AG10803 (cell line): Measurements from ENCODE around the gene KCNS3.
A peak's percentile ranks its signal among the peaks of the same experiment; 100 is the strongest.

Experiments used
- DNase-seq: peaks from one replicate; pipeline ENCODE4 v3.0.0; 2010; ENCODE audit warnings: low read depth
- H3K4me3 ChIP-seq: 2 replicates; pipeline ENCODE4 v1.5.1; 2011; ENCODE audit warnings: mild to moderate bottlenecking, low read length, control low read depth
- TF ChIP-seq, protein P1 (sequence below): conservative IDR thresholded peaks from 2 replicates; pipeline ENCODE4 v1.5.1; 2011; ENCODE audit warnings: mild to moderate bottlenecking, low read length, control low read depth, inconsistent platforms

Gene KCNS3, protein sequence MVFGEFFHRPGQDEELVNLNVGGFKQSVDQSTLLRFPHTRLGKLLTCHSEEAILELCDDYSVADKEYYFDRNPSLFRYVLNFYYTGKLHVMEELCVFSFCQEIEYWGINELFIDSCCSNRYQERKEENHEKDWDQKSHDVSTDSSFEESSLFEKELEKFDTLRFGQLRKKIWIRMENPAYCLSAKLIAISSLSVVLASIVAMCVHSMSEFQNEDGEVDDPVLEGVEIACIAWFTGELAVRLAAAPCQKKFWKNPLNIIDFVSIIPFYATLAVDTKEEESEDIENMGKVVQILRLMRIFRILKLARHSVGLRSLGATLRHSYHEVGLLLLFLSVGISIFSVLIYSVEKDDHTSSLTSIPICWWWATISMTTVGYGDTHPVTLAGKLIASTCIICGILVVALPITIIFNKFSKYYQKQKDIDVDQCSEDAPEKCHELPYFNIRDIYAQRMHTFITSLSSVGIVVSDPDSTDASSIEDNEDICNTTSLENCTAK

DNA sequence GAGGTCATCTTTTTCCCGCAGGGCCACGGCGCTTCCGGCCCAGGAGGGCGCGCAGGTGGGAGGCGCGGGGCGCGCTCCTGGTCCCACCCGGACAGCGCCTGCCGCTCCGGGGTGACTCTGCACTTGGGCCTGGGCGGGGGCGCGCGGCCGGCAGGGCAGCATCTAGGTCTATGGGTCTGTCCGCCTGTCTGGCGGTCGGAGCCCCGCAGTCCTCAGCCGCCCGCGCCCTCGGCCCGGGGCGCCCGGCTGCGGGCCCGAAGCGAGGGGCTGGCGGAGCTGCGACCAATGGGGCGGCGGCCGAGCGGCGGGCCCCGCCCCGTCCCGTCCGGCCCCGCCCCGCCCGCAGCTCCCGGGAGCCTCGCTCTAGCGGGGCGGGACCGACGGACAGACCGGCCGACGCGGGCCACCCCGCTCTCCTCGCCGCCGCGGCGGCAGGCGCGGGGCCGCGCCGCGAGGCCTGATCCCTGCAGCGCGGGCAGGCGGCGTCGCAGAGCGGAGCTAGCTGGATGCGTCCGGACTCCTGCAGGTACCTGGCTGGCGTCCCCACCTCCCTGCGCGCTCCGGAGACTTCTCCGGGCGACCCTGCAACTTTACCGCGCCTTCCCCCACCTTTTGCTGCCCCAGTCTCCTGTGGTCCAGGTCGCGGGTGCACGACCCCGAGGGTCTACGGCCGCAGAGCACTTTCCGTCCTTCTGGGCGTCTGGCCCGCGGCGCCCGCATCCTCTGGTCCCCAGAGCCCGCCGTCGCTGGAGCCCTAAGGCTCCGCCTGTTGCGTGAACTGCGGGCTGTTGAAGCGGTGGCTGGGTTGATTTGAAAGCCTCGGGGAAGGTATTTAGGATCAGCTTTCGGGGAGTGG is at the start of gene KCNS3:
TSS of gene KCNS3 (plus strand) at position 387 of the 856 bp plus-strand sequence. CDS start 52,342 bp downstream, outside the sequence.
- TF ChIP-seq, protein P1, sequence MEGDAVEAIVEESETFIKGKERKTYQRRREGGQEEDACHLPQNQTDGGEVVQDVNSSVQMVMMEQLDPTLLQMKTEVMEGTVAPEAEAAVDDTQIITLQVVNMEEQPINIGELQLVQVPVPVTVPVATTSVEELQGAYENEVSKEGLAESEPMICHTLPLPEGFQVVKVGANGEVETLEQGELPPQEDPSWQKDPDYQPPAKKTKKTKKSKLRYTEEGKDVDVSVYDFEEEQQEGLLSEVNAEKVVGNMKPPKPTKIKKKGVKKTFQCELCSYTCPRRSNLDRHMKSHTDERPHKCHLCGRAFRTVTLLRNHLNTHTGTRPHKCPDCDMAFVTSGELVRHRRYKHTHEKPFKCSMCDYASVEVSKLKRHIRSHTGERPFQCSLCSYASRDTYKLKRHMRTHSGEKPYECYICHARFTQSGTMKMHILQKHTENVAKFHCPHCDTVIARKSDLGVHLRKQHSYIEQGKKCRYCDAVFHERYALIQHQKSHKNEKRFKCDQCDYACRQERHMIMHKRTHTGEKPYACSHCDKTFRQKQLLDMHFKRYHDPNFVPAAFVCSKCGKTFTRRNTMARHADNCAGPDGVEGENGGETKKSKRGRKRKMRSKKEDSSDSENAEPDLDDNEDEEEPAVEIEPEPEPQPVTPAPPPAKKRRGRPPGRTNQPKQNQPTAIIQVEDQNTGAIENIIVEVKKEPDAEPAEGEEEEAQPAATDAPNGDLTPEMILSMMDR = no peak
- DNase-seq = peak; percentile 23
- peak within 1 kb of the TSS; percentile 75 for H3K4me3 ChIP-seq

DNA sequence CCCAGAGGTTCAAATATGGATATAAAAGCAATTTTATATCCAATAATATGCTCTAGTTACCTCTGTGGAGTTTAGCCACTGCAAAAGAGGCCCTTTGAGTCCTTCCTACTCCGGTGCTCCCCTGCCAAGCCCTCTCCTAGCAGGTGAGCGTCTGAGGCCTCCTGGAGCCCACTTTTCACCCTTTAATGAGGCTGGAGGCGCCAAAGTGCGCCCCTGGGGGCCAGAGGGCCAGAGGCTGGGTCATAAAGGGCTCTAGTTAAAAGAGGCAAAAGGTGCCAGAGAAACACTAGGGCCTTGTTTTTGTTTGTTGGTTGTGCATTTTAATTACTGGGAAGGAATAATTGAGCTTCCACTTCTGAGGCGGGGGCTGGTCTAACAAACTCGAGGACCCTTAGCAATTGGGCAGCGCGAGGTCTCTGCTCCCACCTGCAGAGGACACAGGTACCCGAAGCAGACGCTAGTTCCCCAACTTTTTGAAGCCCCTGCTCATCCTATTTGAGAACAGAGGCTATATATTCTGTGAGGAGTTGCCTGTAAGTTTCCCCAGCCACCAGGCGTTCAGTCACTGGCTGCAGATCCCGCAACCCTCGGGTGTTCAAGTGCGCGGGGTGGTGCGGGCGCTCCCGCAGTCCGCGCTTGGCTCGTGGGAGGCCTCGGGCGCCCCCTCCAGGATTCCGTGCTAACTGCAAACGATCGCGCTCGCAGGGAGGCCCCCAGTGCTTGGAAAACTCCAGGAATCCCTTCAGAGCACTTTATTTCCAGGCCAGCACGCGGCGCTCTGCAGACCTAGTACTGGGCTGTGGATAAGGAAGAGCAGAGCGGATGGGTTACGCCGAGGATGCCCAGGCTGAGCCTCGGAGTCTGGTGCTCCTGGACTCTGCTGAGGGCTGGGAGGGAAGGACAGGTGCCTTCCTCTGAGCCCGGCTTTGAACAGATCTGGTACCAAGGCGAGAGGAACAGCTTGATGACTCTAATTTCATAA is 48.1 kb upstream of the KCNS3 start:
- TF ChIP-seq, protein P1 = peak; percentile 77
- peak; percentile 66 for DNase-seq
- peak overlapping the region; percentile 40 for H3K4me3 ChIP-seq

DNA sequence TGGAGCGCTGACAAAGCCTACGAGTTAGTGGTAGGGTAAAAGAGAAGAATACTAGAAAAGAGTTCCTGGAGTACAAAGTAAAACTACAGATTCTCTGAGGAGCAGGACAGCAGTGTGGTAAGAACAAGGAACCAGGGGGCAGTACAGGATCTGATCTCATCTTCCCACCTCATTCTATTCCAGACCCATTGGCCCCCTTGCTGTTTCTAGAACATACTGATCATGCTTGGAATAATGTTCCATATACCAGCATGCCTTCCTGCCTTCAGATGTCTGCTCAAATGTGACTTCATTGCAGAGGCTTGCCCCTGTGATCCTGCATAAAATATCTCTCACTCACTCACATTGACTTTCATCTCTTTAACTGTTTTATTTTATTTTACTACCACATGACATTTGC is 43.0 kb upstream of the KCNS3 start:
- DNase-seq = no peak
- H3K4me3 ChIP-seq = no peak overlapping the region
- TF ChIP-seq, protein P1 = no peak

DNA sequence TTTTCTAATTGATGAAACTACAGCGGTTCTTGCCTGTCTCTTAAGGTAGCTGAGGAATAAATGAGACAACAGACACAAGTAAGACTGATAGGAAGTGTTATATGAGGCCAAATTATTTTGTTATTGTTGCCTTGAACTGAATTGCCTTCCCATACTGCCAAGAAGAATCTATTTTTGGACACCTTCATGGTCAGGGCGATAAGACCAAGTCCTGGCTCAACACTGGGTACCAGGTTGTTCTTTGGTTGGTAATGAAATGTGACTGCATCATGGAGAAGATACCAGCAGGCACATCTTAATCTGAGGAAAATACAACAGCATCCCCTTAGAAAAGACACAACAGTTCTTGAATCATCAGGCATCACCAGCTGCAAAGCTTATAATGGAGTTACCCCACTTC is 38.5 kb upstream of the KCNS3 start:
- DNase-seq = no peak
- TF ChIP-seq, protein P1 = no peak
- no peak overlapping the region for H3K4me3 ChIP-seq

DNA sequence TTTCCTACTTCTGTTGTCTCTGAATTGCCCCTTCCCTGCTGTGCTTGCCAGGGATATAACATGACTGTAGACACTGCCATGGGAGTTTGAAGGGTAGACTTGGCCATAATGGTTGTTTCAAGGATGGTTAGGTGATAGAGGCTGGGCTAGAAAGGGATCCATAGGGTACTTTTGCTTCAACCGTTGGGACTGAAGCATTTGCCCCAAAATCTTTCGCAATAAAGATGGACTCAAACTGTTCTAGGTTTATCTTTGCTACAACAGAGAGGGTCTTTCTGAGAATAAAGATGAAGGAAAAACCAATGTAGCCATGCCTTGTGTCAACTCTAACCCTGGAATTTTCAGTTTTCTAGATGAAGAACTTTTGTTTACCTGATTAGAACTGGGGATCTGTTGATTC is 35.0 kb upstream of the KCNS3 start:
- DNase-seq = no peak
- TF ChIP-seq, protein P1 = no peak
- no peak overlapping the region for H3K4me3 ChIP-seq

DNA sequence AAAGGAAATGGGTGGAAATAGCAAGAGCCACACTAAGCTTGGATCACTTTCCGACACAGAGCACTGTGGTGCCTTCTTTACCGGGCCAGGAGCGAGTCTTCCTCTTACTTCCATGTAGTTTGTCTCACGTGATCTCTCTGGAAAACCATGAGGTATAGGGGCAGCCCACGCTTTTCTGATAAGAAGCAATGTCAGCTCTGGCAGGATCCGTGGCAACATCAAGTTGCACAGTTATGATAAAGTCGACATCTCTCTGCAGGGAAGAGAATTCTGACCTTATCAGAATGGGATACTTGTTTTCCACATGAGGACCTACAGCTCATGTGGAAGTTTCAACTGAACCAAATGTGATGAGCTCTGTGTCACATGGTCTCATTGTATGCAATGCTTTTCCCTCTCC is 32.7 kb upstream of the KCNS3 start:
- TF ChIP-seq, protein P1 = no peak
- no peak overlapping the region for H3K4me3 ChIP-seq
- no peak for DNase-seq
